ENCODE data around the gene KRTAP9-8. TPM values are rescaled to one million over a fixed set of nuclear protein-coding genes. Genes with fewer than 3 reads are reported as not detected.

The KRTAP9-8 gene, protein sequence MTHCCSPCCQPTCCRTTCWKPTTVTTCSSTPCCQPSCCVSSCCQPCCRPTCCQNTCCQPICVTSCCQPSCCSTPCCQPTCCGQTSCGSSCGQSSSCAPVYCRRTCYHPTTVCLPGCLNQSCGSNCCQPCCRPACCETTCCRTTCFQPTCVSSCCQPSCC
- total RNA-seq, result not detected in 2 replicates

DNA sequence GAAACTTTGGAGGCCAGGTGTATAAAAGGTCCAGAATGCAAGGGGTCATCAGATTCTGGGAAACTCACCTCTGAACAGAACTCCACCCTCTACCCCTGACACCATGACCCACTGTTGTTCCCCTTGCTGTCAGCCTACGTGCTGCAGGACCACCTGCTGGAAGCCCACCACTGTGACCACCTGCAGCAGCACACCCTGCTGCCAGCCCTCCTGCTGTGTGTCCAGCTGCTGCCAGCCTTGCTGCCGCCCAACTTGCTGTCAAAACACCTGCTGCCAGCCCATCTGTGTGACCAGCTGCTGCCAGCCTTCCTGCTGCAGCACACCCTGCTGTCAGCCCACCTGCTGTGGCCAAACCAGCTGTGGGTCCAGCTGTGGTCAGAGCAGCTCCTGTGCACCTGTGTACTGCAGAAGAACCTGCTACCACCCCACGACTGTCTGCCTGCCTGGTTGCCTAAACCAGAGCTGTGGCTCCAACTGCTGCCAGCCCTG is at the start of gene KRTAP9-8:
Gene KRTAP9-8 (plus strand): TSS at position 51 of the 489 bp plus-strand sequence. CDS start 53 bp downstream, at position 104.

DNA sequence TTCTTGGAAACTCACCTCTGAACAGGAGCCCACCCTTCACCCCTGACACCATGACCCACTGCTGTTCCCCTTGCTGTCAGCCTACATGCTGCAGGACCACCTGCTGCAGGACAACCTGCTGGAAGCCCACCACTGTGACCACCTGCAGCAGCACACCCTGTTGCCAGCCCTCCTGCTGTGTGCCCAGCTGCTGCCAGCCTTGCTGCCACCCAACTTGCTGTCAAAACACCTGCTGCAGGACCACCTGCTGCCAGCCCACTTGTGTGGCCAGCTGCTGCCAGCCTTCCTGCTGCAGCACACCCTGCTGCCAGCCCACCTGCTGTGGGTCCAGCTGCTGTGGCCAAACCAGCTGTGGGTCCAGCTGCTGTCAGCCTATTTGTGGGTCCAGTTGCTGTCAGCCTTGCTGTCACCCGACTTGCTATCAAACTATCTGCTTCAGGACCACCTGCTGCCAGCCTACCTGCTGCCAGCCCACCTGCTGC is 47.9 kb upstream of the KRTAP9-8 start, which contains the start of gene KRTAP9-1:
Gene KRTAP9-1 (plus strand): TSS at position 51 of the 482 bp plus-strand sequence. CDS start 0 bp downstream, at position 51.

DNA sequence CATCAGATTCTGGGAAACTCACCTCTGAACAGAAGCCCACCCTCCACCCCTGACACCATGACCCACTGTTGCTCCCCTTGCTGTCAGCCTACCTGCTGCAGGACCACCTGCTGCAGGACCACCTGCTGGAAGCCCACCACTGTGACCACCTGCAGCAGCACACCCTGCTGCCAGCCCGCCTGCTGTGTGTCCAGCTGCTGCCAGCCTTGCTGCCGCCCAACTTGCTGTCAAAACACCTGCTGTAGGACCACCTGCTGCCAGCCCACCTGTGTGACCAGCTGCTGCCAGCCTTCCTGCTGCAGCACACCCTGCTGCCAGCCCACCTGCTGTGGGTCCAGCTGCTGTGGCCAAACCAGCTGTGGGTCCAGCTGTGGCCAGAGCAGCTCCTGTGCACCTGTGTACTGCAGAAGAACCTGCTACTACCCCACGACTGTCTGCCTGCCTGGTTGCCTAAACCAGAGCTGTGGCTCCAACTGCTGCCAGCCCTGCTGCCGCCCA is 11.2 kb upstream of the KRTAP9-8 start, which contains the start of gene KRTAP9-2:
Gene KRTAP9-2 (plus strand): TSS at position 51 of the 498 bp plus-strand sequence. CDS start 7 bp downstream, at position 58.

DNA sequence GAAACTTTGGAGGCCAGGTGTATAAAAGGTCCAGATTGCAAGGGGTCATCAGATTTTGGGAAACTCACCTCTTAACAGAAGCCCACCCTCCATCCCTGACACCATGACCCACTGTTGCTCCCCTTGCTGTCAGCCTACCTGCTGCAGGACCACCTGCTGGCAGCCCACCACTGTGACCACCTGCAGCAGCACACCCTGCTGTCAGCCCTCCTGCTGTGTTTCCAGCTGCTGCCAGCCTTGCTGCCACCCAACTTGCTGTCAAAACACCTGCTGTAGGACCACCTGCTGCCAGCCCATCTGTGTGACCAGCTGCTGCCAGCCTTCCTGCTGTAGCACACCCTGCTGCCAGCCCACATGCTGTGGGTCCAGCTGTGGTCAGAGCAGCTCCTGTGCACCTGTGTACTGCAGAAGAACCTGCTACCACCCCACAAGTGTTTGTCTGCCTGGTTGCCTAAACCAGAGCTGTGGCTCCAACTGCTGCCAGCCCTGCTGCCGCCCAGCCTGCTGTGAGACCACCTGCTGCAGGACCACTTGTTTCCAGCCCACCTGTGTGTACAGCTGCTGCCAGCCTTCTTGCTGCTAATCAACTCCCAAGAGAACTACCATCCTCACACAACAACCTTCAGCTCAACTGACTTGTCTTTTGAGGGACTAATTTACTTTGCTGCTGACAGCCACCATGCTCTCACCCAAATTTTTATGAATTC is 5.2 kb upstream of the KRTAP9-8 start, which contains the start of gene KRTAP9-3:
Gene KRTAP9-3 (plus strand): TSS at position 51 of the 707 bp plus-strand sequence. CDS start 53 bp downstream, at position 104.

DNA sequence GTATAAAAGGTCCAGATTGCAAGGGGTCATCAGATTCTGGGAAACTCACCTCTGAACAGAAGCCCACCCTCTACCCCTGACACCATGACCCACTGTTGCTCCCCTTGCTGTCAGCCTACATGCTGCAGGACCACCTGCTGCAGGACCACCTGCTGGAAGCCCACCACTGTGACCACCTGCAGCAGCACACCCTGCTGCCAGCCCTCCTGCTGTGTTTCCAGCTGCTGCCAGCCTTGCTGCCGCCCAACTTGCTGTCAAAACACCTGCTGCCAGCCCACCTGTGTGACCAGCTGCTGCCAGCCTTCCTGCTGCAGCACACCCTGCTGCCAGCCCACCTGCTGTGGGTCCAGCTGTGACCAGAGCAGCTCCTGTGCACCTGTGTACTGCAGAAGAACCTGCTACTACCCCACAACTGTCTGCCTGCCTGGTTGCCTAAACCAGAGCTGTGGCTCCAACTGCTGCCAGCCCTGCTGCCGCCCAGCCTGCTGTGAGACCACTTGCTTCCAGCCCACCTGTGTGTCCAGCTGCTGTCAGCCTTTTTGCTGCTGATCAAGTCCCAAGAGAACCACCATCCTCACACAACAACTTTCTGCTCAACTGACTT is 11.9 kb downstream of the KRTAP9-8 start, which contains the start of gene KRTAP9-4:
Gene KRTAP9-4 (plus strand): TSS at position 51 of the 604 bp plus-strand sequence. CDS start 34 bp downstream, at position 85.

DNA sequence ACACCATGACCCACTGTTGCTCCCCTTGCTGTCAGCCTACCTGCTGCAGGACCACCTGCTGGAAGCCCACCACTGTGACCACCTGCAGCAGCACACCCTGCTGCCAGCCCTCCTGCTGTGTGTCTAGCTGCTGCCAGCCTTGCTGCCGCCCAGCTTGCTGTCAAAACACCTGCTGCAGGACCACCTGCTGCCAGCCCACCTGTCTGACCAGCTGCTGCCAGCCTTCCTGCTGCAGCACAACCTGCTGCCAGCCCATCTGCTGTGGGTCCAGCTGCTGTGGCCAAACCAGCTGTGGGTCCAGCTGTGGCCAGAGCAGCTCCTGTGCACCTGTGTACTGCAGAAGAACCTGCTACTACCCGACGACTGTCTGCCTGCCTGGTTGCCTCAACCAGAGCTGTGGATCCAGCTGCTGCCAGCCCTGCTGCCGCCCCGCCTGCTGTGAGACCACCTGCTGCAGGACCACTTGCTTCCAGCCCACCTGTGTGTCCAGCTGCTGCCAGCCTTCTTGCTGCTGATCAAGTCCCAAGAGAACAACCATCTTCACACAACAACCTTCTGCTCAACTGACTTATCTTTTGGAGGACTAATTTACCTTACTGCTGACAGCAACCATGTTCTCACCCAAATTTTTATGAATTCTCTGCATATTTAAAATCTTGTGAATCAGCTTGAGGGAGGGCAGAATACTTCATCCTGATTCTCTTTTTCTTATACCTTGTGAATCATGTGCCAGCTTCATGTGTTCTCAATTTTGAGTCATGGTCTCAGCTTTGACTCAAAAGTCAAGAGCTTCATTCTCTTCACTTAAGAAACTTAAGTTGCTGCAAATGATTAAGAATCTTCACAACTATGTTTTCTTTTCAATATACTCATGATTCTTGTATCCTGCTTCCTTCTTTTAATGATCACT is 17.8 kb downstream of the KRTAP9-8 start, which contains the start of gene KRTAP9-9:
Gene KRTAP9-9 (plus strand): TSS at position 4 of the 910 bp plus-strand sequence.

DNA sequence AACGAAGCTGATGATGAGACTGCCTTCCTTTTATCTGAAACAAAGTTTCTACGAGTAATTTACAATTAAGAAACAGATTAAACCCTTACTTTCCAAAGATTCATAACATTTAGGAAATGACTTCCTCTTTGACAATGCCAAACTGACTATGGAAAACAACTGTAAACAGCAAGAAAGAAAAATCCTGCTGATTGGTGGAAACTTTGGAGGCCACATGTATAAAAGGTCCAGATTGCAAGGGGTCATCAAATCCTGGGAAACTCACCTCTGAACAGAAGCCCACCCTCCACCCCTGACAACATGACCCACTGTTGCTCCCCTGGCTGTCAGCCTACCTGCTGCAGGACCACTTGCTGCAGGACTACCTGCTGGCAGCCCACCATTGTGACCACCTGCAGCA is 27.3 kb downstream of the KRTAP9-8 start, which contains the start of gene KRTAP9-6:
Gene KRTAP9-6 (plus strand): TSS at position 301 of the 400 bp plus-strand sequence. CDS start 0 bp downstream, at position 301.

DNA sequence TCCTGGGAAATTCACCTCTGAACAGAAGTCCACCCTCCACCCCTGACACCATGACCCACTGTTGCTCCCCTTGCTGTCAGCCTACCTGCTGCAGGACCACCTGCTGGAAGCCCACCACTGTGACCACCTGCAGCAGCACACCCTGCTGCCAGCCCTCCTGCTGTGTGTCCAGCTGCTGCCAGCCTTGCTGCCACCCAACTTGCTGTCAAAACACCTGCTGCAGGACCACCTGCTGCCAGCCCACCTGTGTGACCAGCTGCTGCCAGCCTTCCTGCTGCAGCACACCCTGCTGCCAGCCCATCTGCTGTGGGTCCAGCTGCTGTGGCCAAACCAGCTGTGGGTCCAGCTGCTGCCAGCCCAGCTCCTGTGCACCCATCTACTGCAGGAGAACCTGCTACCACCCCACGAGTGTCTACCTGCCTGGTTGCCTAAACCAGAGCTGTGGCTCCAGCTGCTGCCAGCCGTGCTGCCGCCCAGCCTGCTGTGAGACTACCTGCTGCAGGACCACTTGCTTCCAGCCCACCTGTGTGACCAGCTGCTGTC is 37.9 kb downstream of the KRTAP9-8 start, which contains the start of gene KRTAP9-7:
Gene KRTAP9-7 (plus strand): TSS at position 51 of the 543 bp plus-strand sequence. CDS start 0 bp downstream, at position 51.

Other genes with a start within 250 kb of the KRTAP9-8 start
- not detected in 2 replicates for gene KRTAP3-3, start 243.8 kb upstream of the KRTAP9-8 start, total RNA-seq
- not detected in 2 replicates for gene KRTAP3-2, start 238.1 kb upstream of the KRTAP9-8 start, total RNA-seq
- gene KRTAP3-1, start 228.9 kb upstream of the KRTAP9-8 start, total RNA-seq, result not detected in 2 replicates
- gene KRTAP1-5, start 210.8 kb upstream of the KRTAP9-8 start, total RNA-seq, result not detected in 2 replicates
- not detected in 2 replicates for gene KRTAP1-4, start 207.8 kb upstream of the KRTAP9-8 start, total RNA-seq
- gene KRTAP1-3, start 203.1 kb upstream of the KRTAP9-8 start, total RNA-seq, result not detected in 2 replicates
- gene KRTAP1-1, start 196.5 kb upstream of the KRTAP9-8 start, total RNA-seq, result not detected in 2 replicates
- gene KRTAP2-1, start 190.7 kb upstream of the KRTAP9-8 start, total RNA-seq, result not detected in 2 replicates
- gene KRTAP2-2, start 182.8 kb upstream of the KRTAP9-8 start, total RNA-seq, result not detected in 2 replicates
- gene KRTAP2-3, start 177.9 kb upstream of the KRTAP9-8 start, total RNA-seq, result not detected in 2 replicates
- not detected in 2 replicates for gene KRTAP2-4, start 172.1 kb upstream of the KRTAP9-8 start, total RNA-seq
- not detected in 2 replicates for gene KRTAP4-7, start 153.8 kb upstream of the KRTAP9-8 start, total RNA-seq
- not detected in 2 replicates for gene KRTAP4-8, start 139.9 kb upstream of the KRTAP9-8 start, total RNA-seq
- gene KRTAP4-16, start 135.8 kb upstream of the KRTAP9-8 start, total RNA-seq, result not detected in 2 replicates
- not detected in 2 replicates for gene KRTAP4-9, start 132.6 kb upstream of the KRTAP9-8 start, total RNA-seq
- gene KRTAP4-11, start 119.6 kb upstream of the KRTAP9-8 start, total RNA-seq, result not detected in 2 replicates
- not detected in 2 replicates for gene KRTAP4-12, start 113.8 kb upstream of the KRTAP9-8 start, total RNA-seq
- gene KRTAP4-6, start 97.5 kb upstream of the KRTAP9-8 start, total RNA-seq, result not detected in 2 replicates
- gene KRTAP4-5, start 88.2 kb upstream of the KRTAP9-8 start, total RNA-seq, result not detected in 2 replicates
- not detected in 2 replicates for gene KRTAP4-4, start 77.3 kb upstream of the KRTAP9-8 start, total RNA-seq
- not detected in 2 replicates for gene KRTAP4-3, start 69.8 kb upstream of the KRTAP9-8 start, total RNA-seq
- not detected in 2 replicates for gene KRTAP4-2, start 59.8 kb upstream of the KRTAP9-8 start, total RNA-seq
- not detected in 2 replicates for gene KRTAP4-1, start 53.1 kb upstream of the KRTAP9-8 start, total RNA-seq
- not detected in 2 replicates for gene KRTAP9-1, start 48.1 kb upstream of the KRTAP9-8 start, total RNA-seq
- not detected in 2 replicates for gene KRTAP9-2, start 11.4 kb upstream of the KRTAP9-8 start, total RNA-seq
- gene KRTAP9-3, start 5.5 kb upstream of the KRTAP9-8 start, total RNA-seq, result not detected in 2 replicates
- not detected in 2 replicates for gene KRTAP9-4, start 11.7 kb downstream of the KRTAP9-8 start, total RNA-seq
- not detected in 2 replicates for gene KRTAP9-9, start 17.4 kb downstream of the KRTAP9-8 start, total RNA-seq
- gene KRTAP9-6, start 27.4 kb downstream of the KRTAP9-8 start, total RNA-seq, result not detected in 2 replicates
- not detected in 2 replicates for gene KRTAP9-7, start 37.7 kb downstream of the KRTAP9-8 start, total RNA-seq
- gene KRTAP29-1, start 64.9 kb downstream of the KRTAP9-8 start, total RNA-seq, result not detected in 2 replicates
- gene KRTAP16-1, start 71.3 kb downstream of the KRTAP9-8 start, total RNA-seq, result not detected in 2 replicates
- not detected in 2 replicates for gene KRTAP17-1, start 77.7 kb downstream of the KRTAP9-8 start, total RNA-seq
- not detected in 2 replicates for gene KRT33A, start 112.8 kb downstream of the KRTAP9-8 start, total RNA-seq
- not detected in 2 replicates for gene KRT33B, start 131.8 kb downstream of the KRTAP9-8 start, total RNA-seq
- 0.69 and 1.00 TPM in 2 replicates for gene KRT34, start 144.3 kb downstream of the KRTAP9-8 start, total RNA-seq
- not detected in 2 replicates for gene KRT31, start 159.6 kb downstream of the KRTAP9-8 start, total RNA-seq
- gene KRT37, start 186.6 kb downstream of the KRTAP9-8 start, total RNA-seq, result not detected in 2 replicates
- gene KRT38, start 203.0 kb downstream of the KRTAP9-8 start, total RNA-seq, result not detected in 2 replicates
- gene KRT32, start 229.4 kb downstream of the KRTAP9-8 start, total RNA-seq, result not detected in 2 replicates
- not detected in 2 replicates for gene KRT35, start 243.2 kb downstream of the KRTAP9-8 start, total RNA-seq